ENCODE results near the gene DOCK7.
"Not testable (repeated sequence)": the region's sequence is repeated elsewhere in the genome, so short reads cannot be mapped to it uniquely, and the experiment has no call there.

The DOCK7 gene, protein sequence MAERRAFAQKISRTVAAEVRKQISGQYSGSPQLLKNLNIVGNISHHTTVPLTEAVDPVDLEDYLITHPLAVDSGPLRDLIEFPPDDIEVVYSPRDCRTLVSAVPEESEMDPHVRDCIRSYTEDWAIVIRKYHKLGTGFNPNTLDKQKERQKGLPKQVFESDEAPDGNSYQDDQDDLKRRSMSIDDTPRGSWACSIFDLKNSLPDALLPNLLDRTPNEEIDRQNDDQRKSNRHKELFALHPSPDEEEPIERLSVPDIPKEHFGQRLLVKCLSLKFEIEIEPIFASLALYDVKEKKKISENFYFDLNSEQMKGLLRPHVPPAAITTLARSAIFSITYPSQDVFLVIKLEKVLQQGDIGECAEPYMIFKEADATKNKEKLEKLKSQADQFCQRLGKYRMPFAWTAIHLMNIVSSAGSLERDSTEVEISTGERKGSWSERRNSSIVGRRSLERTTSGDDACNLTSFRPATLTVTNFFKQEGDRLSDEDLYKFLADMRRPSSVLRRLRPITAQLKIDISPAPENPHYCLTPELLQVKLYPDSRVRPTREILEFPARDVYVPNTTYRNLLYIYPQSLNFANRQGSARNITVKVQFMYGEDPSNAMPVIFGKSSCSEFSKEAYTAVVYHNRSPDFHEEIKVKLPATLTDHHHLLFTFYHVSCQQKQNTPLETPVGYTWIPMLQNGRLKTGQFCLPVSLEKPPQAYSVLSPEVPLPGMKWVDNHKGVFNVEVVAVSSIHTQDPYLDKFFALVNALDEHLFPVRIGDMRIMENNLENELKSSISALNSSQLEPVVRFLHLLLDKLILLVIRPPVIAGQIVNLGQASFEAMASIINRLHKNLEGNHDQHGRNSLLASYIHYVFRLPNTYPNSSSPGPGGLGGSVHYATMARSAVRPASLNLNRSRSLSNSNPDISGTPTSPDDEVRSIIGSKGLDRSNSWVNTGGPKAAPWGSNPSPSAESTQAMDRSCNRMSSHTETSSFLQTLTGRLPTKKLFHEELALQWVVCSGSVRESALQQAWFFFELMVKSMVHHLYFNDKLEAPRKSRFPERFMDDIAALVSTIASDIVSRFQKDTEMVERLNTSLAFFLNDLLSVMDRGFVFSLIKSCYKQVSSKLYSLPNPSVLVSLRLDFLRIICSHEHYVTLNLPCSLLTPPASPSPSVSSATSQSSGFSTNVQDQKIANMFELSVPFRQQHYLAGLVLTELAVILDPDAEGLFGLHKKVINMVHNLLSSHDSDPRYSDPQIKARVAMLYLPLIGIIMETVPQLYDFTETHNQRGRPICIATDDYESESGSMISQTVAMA (N-terminal part only)

DNA sequence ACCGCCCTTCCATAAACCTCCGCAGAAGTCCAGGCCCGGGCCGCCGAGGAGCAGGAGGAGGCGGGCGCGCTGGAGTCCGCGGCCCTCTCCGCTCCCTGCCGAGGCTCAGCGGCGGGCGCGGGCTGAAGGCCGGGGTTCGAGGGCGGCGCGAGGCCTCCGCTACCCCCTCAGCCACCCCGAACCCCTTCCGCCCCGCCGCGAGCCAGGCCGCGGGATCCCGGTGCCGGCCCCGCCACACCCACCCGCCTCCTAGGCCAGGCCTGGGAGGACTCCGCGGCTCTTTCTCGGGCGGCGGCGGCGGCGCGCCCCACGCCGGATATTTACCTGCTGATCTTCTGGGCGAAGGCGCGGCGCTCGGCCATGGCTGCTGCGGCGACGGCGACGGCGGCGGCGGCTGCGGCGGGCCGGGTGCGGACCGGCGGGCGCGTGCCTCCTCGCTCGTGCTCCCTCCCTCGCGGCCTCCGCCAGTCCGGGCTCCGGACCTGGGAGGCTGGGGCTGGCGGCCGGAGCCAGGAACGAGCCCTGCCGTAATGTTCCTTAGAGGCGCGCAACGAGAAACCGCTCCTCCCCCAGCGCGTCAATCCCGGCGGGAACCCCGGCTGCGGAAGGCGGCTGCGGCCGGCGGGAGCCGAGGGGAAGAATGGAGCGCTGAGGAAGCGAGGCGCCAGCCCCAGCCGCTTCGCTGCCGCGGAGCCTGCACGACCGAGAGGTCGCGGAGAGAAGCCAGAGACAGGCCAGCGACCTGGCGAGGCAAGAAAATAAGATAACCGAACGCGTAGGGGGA, at the start of gene DOCK7:
Gene DOCK7 (minus strand): TSS at position 484 of the 784 bp plus-strand sequence. CDS start 122 bp downstream, at position 362.
- DNase-seq, result peak; percentile 69

DNA sequence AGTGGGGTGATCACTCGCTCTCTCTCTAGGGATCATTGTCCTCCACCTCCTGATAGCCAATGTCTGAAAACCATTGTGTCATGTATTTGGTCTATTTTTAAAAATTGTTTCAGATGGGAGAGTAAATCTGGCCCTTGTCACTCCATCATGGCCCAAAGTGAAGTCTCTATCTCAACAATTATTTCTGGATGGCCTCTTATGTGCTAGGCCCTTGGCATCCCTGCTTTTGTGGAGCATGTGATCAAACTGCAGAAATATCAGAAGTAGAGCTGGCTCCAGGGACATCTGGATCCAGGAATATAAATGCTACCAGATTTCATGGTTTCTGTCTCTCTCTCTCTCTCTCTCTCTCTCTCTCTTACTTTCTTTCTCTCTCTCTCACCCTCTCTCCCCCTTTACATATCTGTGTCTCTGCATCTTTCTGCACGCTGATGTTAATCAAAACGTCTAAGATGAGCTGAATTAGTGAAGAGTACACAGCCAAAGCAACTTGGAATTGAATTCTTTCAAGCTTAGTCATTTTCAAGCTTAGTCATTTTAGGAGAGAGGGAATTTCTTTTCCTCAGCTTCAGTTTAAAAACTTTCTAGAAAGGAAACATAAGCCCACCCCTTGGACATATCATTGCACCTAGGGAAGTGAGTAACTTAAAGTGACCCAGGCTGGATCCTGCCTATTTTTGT, 47.4 kb upstream of the DOCK7 start:
- DNase-seq, result no peak

DNA sequence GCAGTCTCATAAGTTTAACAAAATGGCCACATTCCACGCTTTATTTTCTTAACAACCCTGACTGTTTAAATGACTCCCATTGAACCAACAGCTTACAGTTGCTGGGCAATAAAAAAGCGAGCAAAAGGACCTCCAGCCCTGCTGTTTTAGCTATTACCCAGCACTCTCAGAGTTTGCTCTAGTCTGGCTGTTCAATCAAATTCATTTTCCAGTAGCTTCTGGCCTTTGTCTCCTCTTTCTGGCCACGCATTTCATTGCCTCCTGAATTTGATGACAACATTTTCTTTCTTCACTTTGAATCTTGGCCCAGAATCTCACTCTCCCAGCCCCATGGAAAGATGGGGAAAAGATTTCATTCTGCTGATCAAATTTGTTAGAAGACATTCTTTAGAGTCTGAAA, 44.1 kb upstream of the DOCK7 start:
- DNase-seq, result no peak

DNA sequence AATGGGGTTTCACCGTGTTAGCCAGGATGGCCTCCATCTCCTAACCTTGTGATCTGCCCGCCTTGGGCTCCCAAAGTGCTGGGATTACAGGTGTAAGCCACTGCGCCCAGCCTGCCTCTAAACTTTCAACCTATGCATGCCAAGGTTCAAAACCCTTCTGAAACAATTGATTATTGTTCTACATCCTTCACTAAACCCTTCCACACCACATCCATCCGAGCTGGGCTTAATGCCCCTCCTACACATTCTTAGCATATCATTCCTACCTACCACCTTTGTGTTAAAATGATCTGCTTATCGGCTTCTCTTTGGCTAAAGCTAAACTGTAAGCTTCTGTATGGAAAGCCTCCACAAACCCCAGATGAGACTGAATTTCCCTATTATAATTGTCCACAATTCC, 40.8 kb upstream of the DOCK7 start:
- DNase-seq, result no peak

DNA sequence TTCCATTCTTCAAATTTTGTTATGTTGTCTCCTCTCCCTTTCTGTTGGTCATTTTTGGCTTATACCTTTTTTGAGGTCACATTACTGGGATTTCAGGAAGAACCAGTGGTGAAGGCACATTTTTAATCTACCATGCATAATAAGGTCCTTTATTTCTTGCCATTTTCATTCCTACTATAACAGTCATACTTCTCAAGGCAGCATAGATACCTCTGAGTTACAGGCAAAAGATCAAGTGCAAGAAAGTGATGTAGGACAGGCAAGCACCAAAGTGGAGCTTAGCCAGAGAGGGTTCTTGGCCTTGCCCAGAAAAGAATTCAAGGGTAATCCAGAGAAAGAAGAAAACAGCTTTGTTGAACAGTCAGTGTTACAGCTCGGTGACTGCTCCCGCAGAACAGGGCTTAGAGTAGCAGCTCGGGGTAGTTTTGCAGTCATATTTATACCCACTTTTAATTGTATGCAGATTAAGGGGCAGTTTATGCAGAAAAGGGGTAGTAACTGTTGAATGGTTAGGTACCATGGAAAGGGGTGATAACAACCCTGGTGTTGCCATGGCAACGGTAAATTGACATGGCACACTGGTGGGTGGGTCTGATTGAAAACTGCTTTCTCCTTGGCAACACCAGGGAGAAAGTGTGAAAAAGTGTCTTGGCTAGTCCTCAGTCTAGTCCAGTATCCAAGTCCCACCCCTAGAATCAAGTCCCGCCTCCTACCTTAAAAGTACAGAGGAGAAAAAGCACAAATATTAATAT, 39.6 kb upstream of the DOCK7 start:
- DNase-seq, result no peak

DNA sequence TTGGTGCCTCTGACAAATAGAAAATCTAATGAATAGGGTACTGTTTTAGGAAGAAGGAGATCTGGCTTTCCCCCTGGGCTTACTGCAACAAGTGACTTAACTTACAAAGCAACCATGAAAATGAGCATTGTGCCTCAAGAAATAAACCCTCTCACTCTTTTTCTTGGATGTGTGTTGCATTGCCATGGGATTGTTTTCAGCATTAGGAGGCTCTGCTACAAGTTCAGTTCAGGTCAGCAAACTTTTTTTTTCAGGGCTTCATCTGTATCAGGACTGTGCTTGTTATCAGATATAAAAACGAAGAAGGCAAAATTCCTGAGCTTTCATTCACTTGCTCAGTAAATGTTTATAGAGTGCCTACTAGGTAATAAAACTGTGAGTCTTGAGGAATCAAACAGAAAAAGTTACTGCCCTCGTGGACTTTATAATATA, 37.8 kb upstream of the DOCK7 start:
- no peak for DNase-seq

DNA sequence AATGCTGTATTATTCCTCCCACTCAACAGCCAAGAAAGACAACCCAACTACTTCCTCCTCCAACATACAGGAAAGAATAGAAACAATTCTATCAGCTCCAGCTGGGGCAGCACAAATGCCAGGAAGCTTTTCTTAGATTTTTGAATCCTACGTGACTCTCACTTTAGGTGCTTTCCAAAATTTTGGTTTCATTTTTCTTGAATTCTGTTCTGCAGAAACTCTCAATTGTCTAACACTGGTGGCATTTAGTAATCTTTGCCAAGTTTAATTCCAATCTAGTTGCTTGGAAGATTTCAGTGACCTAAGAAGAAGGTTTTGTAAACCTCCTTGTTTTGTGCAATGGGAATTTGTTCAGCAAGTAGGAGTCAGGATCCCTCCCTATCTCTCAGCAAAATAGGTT, 37.1 kb upstream of the DOCK7 start:
- no peak for DNase-seq

DNA sequence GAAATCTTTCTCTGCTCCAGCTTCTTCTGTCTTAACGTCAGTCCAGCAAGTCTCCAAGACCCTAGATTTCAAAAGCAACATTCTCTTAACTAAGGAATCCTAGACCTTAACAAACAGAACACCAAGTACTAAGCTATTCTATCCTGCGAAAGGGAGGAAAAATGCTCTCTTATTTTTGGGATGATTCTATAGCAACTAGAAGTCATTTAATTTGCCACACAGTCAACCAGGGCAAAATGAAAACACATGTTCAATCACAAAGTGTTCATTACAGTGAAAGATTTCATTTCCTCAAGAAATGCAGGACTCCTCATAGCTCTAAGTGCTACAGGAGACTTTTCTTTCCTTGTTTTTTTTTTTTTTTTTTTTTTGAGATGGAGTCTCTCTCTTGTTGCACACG, 36.2 kb upstream of the DOCK7 start:
- no peak for DNase-seq

DNA sequence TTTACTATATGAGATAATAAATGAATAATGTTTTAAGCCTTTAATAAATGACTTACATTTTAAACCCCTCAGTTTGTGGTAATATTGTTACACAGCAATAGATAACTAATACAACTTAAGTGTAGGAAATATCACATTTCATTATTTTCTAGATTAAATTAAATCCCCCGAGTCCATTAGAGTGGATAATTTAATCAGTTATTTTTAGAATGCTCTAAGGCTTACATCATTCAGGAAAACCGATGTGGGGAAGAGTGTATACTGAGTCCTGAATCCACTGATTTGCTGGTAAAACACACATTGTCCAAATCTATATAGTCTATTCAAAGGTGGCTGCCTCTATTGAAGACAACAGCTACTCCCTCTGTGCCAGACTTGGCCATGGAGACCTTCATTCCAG, 35.7 kb upstream of the DOCK7 start:
- no peak for DNase-seq

DNA sequence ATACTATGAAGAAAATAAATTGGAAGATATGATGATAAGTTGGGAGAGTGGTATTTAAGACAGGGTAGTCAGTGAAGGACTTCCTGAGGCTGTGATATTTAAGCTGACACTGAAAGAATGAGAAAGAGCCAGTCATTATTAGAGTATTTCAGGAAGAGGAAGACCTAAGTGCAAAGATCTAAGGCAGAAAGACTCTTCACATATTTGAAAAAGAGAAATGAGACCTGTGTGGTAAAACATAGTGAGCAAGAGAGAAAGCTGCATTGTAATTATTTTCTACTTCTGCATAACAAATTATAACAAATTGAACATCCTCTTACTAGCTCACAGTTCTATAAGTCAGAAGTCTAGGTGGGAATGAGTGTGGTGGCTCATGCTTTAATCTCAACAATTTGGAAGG, 34.6 kb upstream of the DOCK7 start:
- no peak for DNase-seq

DNA sequence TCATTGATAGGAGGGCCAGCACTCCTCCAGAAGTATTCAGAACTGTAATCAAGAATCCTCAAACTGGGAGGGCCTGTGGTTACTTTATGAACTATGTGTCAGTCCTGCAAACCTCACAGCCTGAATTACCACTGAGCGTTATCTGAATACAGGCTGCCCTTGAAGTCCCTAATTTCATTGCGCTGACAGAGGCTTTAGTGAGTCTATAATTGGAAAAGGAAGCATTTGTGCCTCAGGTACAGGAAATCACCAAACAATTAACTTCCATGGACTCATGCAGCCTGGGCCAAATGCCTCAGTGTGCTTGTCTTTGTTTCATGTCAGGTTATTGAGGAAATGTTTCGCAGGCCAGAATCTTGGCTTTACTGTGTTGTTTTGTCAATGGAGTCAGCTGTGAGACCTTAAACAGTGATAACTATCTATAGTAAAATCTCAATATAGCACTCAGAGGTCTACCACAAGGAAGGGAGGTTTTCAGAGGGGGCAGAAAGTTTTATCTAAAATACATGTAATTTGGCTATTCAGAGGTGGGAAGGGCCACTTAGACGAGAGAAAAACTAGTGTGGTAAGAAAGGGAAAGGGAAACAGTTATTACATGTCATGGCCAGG, 32.9 kb upstream of the DOCK7 start:
- DNase-seq, result no peak

DNA sequence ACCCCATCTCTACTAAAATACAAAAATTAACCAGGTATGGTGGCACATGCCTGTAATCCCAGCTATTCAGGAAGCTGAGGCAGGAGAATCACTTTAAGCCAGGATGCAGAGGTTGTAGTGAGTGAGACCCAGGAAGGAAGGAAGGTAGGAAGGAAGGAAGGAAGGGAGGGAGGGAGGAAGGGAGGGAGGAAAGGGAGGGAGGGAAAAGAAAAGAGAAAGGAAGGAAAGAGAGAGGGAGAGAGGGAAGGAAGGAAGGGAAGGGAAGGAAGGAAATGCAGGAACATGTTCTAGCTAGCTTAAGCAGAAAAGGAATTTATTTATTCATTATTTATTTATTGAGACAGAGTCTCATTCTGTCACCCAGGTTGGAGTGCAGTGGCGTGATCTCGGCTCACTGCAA, 30.2 kb upstream of the DOCK7 start:
- not testable (repeated sequence) for DNase-seq

DNA sequence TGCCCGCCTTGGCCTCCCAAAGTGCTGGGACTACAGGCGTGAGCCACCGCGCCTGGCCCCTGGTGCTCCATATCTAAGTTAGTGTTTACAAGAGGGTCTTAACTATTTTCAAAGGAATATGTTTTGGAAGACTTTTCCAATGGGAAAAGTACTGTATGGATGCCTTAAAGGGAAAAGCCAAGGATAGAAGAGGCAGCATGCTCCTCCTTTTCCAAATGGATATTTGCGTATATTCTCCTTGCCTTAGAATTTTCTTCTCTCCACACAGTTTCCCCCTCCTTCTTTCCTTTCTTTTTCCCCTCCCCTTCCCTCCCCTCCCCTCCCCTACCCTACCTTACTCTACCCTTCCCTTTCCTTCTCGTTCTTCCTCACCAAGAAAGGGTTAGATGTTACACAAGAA, 29.3 kb upstream of the DOCK7 start:
- no peak for DNase-seq

DNA sequence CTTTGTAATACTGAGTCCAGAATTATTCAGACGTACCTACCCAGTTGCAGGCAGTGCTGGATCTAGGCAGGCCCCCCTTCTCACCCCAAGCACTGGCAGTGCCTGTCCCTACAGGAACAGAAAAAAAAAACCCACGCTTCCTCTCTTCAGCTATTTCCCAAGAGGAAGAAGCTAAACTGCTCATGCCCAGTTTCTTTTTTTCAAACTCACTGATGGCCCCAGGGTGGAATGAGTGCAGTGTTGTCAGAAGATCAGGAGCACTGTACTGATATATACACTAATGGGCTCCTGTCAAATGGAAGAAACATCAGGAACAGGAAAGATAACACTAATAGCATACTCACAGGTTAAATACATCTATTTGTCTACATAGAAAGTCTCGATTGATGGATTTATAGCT, 28.2 kb upstream of the DOCK7 start:
- no peak for DNase-seq

DNA sequence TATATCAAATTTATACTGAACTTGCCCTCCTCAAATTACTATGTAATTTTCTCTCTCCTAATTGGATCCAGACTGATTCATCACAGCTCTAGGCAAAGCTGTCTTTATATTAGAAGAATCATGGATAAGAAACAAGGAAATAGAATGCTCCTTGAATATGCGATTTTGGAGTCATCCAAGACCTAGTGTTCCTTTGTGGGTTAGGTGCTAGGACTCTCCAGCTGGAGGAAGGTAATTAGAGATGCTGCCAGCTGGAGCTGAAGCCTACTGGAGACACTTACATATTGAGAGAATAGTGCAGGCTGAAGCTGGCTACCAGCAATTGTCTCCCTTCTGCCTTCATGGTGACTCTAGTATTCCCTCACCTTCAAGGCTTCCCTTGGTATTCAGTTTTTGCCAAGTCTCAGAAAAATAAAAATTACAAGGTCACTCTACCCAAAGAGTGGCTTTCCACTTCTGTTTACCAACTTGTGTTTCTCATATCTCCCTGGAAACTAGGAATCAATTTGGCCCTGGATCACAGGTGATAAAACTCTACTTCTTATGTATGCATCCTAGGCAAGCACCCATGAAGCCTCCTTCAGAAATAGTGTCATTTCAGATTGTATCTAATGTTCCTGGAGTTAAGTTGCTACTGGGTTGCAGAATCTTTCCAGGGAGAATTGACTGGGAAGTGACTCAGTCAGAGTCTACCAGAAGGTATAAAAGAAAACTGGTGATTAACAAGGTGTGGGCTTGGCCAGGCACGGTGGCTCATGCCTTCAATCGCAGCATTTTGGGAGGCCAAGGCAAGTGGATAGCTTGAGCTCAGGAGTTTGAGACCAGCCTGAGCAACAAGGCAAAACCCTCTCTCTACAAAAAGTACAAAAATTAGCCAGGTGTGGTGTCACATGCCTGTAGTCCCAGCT, 24.4 kb upstream of the DOCK7 start:
- no peak for DNase-seq

DNA sequence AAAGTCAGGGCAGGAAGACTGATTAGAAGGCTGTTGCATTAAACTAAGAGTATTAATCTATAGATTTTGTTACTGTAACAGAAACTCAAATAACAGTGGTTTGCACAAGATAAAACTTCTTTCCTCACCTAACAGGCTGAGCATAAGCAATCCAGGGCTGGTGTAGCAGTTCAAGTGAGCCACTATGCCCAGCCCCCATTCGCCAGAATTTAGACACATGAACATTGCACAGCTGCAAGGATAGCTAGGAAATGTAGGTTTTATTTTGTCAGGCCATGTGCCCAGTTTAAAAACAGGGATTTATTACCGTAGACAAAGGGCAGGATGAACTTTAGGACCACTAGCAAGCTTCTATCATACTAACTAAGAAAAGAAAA, 19.5 kb upstream of the DOCK7 start:
- no peak for DNase-seq

DNA sequence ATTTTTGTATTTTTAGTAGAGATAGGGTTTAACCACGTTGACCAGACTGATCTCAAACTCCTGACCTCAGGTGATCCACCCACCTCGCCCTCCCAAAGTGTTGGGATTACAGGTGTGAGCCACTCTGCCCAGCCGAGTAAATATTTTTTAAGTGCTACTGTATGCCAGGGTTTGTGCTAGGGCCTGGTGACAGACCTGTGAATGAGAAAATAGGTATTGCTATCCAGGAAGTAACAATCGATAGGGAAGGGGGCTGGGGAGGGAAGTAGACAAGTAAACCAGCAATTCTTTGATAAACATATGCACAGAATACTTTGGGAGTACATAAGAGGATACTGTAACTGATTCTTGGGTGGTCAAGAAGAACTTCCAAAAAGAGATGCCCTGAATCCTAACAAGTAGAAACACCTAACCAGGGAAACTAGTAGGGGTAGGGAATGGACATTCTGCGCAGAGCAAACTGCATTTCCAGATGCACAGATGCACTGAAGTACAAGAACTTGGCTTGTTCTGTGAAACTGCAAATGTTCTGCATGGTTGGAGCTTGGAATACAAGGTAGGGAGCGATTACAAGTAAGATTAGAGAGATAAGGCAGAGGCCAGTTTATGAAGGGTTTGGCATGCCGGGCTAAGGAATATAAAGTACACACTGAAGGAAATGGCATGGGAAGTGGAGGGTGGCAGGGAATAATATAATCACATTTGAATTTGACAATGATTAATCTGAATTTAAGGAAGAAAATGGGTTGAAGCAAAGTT, 19.0 kb upstream of the DOCK7 start:
- DNase-seq, result no peak

DNA sequence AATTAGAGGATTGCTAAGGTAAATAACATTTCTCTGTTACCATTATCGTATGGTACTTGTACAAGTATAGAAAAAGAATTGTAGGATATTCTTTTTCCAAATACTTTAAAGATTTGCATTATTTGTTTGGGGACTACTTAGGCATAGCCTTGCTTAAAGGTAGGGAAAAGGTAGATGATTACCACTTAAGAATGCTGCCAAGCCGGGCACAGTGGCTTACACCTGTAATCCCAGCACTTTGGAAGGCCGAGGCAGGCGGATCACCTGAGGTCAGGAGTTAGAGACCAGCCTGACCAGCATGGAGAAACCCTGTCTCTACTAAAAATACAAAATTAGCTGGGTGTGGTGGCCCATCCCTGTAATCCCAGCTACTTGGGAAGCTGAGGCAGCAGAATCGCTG, 10.0 kb upstream of the DOCK7 start:
- not testable (repeated sequence) for DNase-seq

DNA sequence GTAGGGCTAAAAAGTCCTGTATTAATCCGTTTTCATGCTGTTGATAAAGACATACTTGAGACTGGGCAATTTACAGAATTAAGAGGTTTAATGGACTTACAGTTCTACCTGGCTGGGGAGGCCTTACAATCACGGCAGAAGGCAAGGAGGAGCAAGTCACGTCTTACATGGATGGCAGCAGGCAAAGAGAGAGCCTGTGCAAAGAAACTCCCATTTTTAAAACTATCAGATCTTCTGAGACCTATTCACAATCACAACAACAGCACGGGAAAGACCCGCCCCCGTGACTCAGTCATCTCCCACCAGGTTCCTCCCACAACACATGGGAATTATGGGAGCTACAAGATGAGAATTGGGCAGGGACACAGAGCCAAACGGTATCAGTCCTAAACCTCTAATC, 6.3 kb upstream of the DOCK7 start:
- DNase-seq, result not testable (repeated sequence)
